ENCODE results near the gene ASCL1.

ASCL1 gene

DNA sequence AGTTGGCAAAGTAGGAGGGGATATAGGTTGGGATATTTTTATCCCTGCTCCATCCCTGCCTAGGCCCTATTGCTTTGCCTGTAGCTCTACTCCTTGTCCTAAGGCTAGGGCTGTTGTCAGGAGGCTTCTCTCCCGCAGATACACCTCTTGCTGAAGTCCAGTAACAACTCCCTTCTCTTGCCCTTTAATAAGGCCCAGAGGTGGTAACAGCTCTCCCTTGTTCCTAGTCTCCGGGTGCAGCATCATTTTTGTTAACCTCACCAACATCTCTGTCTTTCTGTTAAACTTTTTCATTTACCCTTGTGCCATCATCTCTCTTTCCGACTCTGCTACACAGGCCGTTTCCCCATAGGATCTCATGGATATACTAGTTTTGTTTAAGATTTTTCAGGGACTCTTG lies 6.3 kb downstream of the ASCL1 start:
- Histone ChIP-seq H3K27ac (no peak overlapping the region), H3K4me3 (no peak overlapping the region)
- DNase-seq (ENCODE audit: low spot score), result no peak
- TF ChIP-seq, protein P1, sequence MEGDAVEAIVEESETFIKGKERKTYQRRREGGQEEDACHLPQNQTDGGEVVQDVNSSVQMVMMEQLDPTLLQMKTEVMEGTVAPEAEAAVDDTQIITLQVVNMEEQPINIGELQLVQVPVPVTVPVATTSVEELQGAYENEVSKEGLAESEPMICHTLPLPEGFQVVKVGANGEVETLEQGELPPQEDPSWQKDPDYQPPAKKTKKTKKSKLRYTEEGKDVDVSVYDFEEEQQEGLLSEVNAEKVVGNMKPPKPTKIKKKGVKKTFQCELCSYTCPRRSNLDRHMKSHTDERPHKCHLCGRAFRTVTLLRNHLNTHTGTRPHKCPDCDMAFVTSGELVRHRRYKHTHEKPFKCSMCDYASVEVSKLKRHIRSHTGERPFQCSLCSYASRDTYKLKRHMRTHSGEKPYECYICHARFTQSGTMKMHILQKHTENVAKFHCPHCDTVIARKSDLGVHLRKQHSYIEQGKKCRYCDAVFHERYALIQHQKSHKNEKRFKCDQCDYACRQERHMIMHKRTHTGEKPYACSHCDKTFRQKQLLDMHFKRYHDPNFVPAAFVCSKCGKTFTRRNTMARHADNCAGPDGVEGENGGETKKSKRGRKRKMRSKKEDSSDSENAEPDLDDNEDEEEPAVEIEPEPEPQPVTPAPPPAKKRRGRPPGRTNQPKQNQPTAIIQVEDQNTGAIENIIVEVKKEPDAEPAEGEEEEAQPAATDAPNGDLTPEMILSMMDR (IDR thresholded peaks at IDR 0.05), result no peak

DNA sequence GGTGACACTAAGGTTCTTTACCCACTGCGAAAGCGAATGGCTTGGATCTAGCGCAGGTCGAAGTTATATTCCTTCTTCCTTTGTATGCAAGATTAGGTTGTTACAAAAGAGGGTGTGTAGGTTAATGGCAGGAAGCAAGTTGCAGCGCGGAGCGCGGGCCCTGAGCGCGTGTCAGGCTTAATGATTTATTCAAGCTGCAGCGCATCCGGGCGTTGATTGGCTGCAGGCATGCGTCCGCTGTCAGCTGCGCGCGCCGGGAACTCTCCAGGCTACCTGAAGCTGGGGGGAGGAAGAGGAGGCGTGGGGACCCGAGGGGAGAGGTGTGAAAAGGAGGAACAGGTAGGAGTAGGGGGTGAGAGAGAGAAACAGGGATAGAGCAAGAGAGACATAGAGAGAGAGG lies 7.4 kb downstream of the ASCL1 start:
- Histone ChIP-seq H3K27ac (no peak overlapping the region), H3K4me3 (peak overlapping the region; percentile 40)
- TF ChIP-seq, protein P1 (IDR thresholded peaks at IDR 0.05), result no peak
- DNase-seq (ENCODE audit: low spot score), result no peak

DNA sequence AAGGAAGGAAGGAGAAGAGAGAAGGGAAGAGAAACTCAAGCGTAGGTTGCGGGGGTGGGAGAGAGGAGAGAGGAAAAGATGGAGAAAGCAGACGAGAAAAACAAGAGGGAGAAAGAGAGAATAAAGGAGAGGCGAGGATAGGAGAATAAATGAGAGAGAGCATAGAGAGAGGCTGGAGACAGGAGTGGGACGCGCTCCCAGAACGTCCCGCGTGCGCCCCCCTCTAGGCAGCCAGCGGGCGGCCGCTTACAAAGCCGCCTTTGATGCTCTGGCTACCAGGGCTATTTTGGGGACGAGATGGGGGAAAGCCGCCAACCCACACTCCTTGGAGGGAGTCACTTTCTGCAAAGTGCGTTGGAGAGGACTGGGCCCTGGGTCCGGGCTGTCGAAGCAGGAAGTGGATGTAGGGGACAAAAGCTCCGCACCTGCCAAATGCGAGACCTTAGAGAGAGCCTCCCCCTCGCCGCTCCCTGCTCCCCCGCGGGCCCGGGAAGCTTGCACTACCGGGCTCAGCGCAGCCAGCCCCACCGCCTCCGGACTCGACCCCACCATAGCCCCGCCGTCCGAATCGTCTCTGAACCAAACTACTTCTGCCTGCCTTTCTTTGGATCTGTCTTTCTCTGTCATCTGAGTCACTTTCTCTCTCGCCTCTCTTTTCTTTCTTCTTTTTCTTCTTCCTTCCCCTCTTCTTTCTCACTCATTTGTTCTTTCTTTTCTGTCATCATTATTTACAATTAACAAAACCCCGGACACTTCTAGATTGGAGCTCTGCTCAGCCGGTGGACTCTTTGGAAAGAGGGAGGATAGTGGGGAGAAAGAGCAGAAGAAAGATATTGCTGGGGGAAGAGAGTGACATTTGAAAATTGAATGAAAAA lies 8.0 kb downstream of the ASCL1 start:
- DNase-seq (ENCODE audit: low spot score), result no peak
- H3K4me3 ChIP-seq, result peak overlapping the region; percentile 30
- no peak overlapping the region for H3K27ac ChIP-seq
- TF ChIP-seq, protein P1 (IDR thresholded peaks at IDR 0.05), result no peak

GRCh38 chr12:102966200-102966863 lies 8.9 kb downstream of the ASCL1 start:
- TF ChIP-seq, protein P1 (IDR thresholded peaks at IDR 0.05), result no peak
- H3K4me3 ChIP-seq, result no peak overlapping the region
- H3K27ac ChIP-seq, result no peak overlapping the region
- DNase-seq (ENCODE audit: low spot score), result no peak

DNA sequence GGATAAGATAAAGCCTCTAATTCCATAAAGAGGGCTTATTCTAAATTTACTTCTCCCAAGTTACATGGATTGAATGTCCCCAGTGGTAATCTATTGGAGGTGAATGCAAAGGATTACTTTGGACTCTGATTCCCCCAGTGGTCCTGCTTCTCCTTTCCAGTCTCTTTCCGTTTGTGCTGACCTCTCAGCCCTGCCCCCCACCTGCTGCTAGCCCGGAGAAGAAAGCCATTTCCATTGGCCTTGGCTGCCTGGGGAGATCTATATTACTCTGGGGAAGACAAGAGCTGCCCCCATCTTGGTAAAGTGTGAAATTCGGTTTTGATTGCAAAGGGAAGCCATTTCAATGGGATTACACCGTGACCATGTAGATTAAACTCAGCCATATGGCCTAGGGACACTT lies 13.3 kb downstream of the ASCL1 start:
- Histone ChIP-seq H3K27ac (no peak overlapping the region), H3K4me3 (no peak overlapping the region)
- TF ChIP-seq, protein P1 (IDR thresholded peaks at IDR 0.05), result no peak
- DNase-seq (ENCODE audit: low spot score), result no peak

DNA sequence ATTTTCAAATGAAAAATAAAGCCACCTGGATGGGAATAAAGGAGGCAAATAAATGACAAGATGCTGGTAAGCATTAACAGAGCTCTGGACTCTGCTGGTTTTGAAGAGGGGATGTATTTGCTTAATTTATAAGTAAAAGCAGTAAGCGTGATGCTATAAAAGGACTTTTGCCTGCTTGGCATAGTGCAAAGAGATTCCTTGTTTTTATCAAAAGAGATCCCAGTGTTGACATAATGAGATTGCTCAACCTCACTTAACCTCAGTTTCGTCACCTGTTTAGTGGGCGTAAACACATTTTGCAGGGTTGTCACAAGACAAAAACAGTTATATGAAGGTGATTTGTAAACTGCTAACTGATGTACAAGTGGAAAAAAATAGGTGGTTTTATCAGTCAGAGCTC lies 13.8 kb downstream of the ASCL1 start:
- Histone ChIP-seq H3K4me3 (no peak overlapping the region), H3K27ac (no peak overlapping the region)
- TF ChIP-seq, protein P1 (IDR thresholded peaks at IDR 0.05), result no peak
- DNase-seq (ENCODE audit: low spot score), result no peak

DNA sequence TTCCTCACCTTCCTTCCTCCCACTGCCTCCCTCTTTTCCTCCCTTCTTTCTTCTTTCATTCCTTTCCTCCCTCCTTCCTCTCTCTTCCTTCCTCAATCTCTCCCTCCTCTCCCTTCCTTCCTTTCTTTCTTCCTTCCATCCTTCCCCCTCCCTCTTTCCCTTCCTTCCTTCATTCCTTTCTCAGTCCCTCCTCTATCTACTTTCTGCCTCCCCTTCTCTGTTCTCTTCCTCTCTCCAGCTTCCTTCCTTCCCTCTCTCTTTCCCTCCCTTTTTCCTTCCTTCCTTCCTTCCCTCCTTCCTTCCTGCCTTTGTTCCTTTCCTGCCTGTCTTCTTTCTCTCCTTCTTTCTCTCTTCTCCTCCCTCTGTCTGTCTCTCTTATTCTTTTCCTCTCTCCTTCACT lies 16.1 kb downstream of the ASCL1 start:
- TF ChIP-seq, protein P1 (IDR thresholded peaks at IDR 0.05), result no peak
- Histone ChIP-seq H3K27ac (no peak overlapping the region), H3K4me3 (no peak overlapping the region)
- DNase-seq (ENCODE audit: low spot score), result no peak
